Natural killer cell (primary cell): ENCODE data around the gene ZDBF2. TPM values are rescaled to one million over a fixed set of nuclear protein-coding genes. Genes with fewer than 3 reads are reported as not detected.

Source experiments
- ATAC-seq, 3 donors: fragments of 150-1000 bp in 2 of 3; fragments of 200-7000 bp in 1 of 3; cut with Tn5 transposase; 1 replicate in 1 of 3; 2 replicates in 2 of 3; pipeline ENCODE4 v1.10.0; 2021; ENCODE audit warnings: mild to moderate bottlenecking in 2 of 3, moderate library complexity in 2 of 3
- DNase-seq, 2 donors: peaks; one replicate each; pipeline versions ENCODE4 v3.0.0 to v3.0.0-alpha.2; 2013 to 2021; ENCODE audit warnings: mixed read lengths in 1 of 2
- H3K27ac ChIP-seq: one replicate; pipeline ENCODE4 v1.5.1; 2013; ENCODE audit warnings: mild to moderate bottlenecking, low read length
- H3K27me3 ChIP-seq: one replicate; pipeline ENCODE4 v1.6.1; 2013; ENCODE audit warnings: low read length; ENCODE audit not compliant: control insufficient read depth, insufficient read depth
- H3K36me3 ChIP-seq: one replicate; pipeline ENCODE4 v1.6.1; 2013; ENCODE audit warnings: low read length; ENCODE audit not compliant: control insufficient read depth, insufficient read depth
- H3K4me1 ChIP-seq: one replicate; pipeline ENCODE4 v1.6.1; 2013; ENCODE audit warnings: low read length; ENCODE audit not compliant: control insufficient read depth, insufficient read depth
- H3K4me3 ChIP-seq: one replicate; pipeline ENCODE4 v1.5.1; 2013; ENCODE audit warnings: low read length
- H3K9me3 ChIP-seq: one replicate; pipeline ENCODE4 v1.6.1; 2013; ENCODE audit warnings: low read length; ENCODE audit not compliant: control insufficient read depth, insufficient read depth
- H3K27ac Mint-ChIP-seq, 2 donors: one replicate each; pipeline ENCODE4 v1.8.0; 2022; ENCODE audit warnings: mild to moderate bottlenecking in 2 of 2, mixed read lengths in 2 of 2, moderate library complexity in 1 of 2
- H3K27me3 Mint-ChIP-seq, 2 donors: one replicate each; pipeline ENCODE4 v1.8.0; 2022; ENCODE audit warnings: low read depth in 2 of 2, mixed read lengths in 2 of 2
- H3K36me3 Mint-ChIP-seq: one replicate; pipeline ENCODE4 v1.8.0; 2022; ENCODE audit warnings: mixed read lengths
- H3K4me1 Mint-ChIP-seq, 2 donors: one replicate each; pipeline ENCODE4 v1.8.0; 2022; ENCODE audit warnings: mixed read lengths in 2 of 2
- H3K4me3 Mint-ChIP-seq: one replicate; pipeline ENCODE4 v1.8.0; 2022; ENCODE audit warnings: mild to moderate bottlenecking, moderate library complexity, mixed read lengths
- H3K9me3 Mint-ChIP-seq, 2 donors: one replicate each; pipeline ENCODE4 v1.8.0; 2022; ENCODE audit warnings: mixed read lengths in 2 of 2
- CTCF ChIP-seq: fragments of 200-600 bp; IDR thresholded peaks from one replicate; pipeline ENCODE4 v1.8.0; 2022; ENCODE audit warnings: antibody characterized with exemption
- WGBS: methylation state at CpG from one replicate; pipeline ENCODE4 v1.1.7; 2013; ENCODE audit warnings: missing lambda C conversion rate; ENCODE audit not compliant: insufficient coverage; 5-methylcytosine and 5-hydroxymethylcytosine counted together
- intact Hi-C: fragments of 100-400 bp; cut with micrococcal nuclease; formaldehyde crosslinking; loops from one replicate; pipeline ENCODE4 v1.14.2; 2022
- total RNA-seq, 4 donors: library from RNA; stranded (reverse); fragments of 120-200 nt in 1 of 4; gene quantifications; one replicate each; pipeline versions ENCODE4 v1.2.3 to v1.2.4, GENCODE V29; 2013 to 2022

ZDBF2 gene
- total RNA-seq, 3 donors from 2014 or later (not counting 1 experiment from before 2014, with no cell fraction given) = 2.1 to 8.4 (median 6.5) TPM

GRCh38 chr2:206361407-206362045 is 87.1 kb downstream of the ZDBF2 start:
- ATAC-seq (no peak), DNase-seq (no peak)
- Histone ChIP-seq H3K27me3 (no peaks in the 10 kb centered on the region), H3K27ac (no peak overlapping the region), H3K36me3 (no peaks in the 10 kb centered on the region), H3K4me3 (no peak overlapping the region), H3K4me1 (no peaks in the 10 kb centered on the region), H3K9me3 (no peaks in the 10 kb centered on the region)
- no peaks in the 10 kb centered on the region for H3K36me3 Mint-ChIP-seq
- no peak for TF ChIP-seq CTCF
- WGBS = 90% methylated on average over 1 of the region's 2 CpGs
- H3K27me3 Mint-ChIP-seq = no peaks in the 10 kb centered on the region
- no peaks in the 10 kb centered on the region for H3K9me3 Mint-ChIP-seq
- H3K4me3 Mint-ChIP-seq = no peak overlapping the region
- intact Hi-C loops = no loop called here
- H3K27ac Mint-ChIP-seq = no peak overlapping the region
- no peaks in the 10 kb centered on the region for H3K4me1 Mint-ChIP-seq

Other genes starting within 250 kb of the ZDBF2 start
- gene INO80D, start 188.5 kb upstream of the ZDBF2 start, total RNA-seq = 10 to 100 TPM; 59.6 to 64.7 (median 63.9) TPM
- 10 to 100 TPM; 44.0 to 47.8 (median 45.9) TPM for gene NDUFS1, start 115.2 kb upstream of the ZDBF2 start, total RNA-seq
- gene EEF1B2, start 114.8 kb upstream of the ZDBF2 start, total RNA-seq = 100 to 1,000 TPM; 354 to 404 (median 364) TPM
- 1 to 10 TPM in 1 of 3 donors, not detected in 2; 1.6 TPM for gene ADAM23, start 168.9 kb downstream of the ZDBF2 start, total RNA-seq